Measurements from ENCODE around the gene NUP153.

DNA sequence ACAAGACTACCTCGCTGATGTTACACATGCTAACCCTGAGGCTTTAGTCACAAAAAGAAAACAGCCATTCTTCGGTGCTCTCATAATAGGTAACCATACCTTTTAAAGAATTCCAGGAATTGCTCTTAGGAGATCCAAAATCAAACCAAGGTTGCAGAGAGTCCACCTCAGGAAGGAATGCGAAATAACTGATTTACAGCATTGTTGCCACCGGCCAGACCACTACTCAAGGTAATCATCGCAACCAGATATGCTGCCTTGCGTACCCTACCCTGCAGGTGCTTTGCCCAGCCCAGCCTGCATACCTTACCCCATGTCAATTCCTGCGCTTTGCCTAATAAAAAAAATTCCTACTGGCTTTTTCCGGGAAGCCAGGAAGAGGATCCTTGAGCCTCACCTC lies 27.0 kb downstream of the NUP153 start:
- TF ChIP-seq SIN3A (IDR thresholded peaks at IDR 0.05; ENCODE audit: borderline replicate concordance, insufficient read depth, low read length) (no peak), POLR2AphosphoS5 (IDR thresholded peaks at IDR 0.05; ENCODE audit: low read depth, low read length) (no peak)

Measured in PFSK-1 (cell line).